NCI-H1105 (cell line): ENCODE measurements around the gene NXNL2.
A peak's percentile ranks its signal among the peaks of the same experiment; 100 is the strongest.

Experiments used
- DNase-seq: peaks from one replicate; lab custom pipeline; 2025; lab: John Stamatoyannopoulos, UW

The NXNL2 gene

GRCh38 chr9:88578121-88579049 is 43.4 kb downstream of the NXNL2 start:
- peak; percentile 54 for DNase-seq

- DNase-seq: no peak
Observed at GRCh38 chr9:88579050-88579715, 44.2 kb downstream of the NXNL2 start.

GRCh38 chr9:88580961-88581360 is 46.0 kb downstream of the NXNL2 start:
- no peak for DNase-seq

DNA sequence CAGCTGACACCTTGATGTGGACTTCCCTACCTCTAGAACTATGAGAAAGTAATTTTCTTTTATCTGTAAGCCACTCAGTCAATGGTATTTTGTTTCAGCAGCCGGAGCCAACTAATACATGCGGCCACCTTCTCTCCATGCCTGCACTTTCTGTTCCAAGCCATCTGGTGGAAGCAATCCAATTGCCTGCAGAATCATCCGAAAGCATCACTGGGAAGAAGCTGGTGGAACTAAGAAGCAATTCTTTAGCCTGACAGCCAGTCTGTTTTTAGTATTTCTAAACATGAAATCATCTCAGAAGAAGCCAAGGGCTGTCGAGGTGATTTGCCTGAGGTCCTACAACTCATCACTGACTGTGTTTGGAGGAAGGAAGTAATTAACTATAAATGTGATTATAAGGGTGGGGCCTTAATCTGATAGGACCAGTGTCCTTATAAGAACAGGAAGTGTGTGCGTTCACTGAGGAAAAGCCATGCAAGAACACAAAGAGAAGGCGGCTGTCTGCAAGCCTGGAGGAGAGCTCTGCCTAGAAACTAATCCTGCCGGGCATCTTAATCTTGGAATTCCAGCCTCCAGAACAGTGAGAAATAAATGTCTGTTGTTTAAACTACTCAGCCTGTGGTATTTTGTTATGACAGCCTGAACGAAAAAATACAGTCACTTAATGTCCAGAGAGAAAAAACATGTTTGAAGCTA is 49.1 kb downstream of the NXNL2 start:
- no peak for DNase-seq

DNA sequence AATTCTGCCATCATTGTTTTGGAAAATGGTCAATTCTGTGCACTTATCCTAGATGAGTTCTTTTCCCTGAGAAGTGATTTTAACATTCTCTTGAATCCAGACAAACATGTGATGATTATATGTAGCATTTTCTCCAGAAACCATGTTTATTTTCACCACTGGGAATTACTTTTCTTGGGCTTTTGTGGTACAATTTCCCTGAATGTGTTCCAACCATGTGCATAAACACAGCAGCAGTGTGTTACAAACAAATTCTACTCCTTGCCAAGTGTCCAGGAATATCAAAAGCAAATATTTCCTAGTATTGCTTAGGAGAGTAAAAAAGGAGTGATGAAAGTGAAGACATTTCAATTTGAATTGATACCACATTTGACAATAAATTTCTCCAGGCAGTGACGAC is 50.4 kb downstream of the NXNL2 start:
- DNase-seq: no peak

GRCh38 chr9:88586452-88586851 is 51.5 kb downstream of the NXNL2 start:
- DNase-seq: no peak

DNA sequence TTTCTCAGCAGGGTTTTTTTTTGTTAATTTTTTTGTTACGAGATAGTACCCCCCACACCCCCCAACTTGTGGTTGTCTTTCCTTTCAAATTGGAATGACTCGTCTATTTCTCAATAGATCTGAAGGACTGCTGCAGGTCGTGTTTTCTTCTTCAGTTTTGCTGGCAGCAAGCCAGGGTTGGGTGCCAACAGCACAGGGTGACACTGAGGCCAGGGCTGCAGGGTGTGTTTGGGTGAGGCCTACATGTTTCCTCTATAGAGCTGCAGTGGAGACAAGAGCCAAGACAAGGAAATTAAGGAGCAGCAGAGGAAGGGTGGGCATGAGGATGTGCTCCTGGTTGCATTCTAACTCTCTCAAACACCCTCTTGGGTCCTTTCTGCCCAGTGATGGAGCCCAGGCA is 52.2 kb downstream of the NXNL2 start:
- DNase-seq: no peak

DNA sequence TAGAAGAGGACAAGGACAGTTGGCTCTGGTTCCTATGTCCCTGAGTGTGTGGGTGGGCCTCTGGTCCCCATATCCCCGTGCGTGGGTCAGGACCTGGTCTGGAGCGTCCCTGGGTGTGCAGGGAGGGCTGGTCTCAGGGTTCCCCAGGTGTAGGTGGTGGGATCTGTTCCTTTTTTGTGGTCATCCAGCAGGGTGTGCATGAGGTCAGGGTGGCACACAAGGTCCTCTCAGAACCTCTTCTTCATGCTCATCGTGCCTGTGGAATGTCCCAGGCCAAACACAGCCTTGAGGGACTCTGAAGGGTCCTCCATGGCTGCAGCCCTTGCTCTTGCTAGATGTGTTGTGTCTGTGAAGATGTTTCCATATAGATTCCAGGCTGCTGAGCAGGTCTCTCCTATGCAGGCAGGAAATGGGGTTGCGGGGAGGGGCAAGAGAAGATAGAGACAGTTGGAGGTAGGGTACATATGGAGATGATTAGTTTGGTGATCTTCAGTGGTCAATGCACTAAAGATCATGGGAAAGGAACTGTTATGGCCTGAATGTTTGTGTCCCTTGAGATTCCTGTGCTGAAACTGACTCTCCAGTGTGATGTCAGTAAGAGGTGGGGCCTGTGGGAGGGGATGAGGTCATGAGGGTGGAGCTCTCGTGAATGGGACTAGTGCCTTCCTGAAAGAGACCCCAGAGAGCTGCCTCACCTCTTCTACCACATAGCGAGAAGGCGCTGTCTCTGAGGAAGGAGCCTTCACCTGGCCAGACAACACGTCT is 53.1 kb downstream of the NXNL2 start:
- no peak for DNase-seq

GRCh38 chr9:88589656-88590055 is 54.7 kb downstream of the NXNL2 start:
- no peak for DNase-seq

GRCh38 chr9:88590558-88591146 is 55.7 kb downstream of the NXNL2 start:
- no peak for DNase-seq

GRCh38 chr9:88593537-88594185 is 58.7 kb downstream of the NXNL2 start:
- DNase-seq: peak; percentile 28
